Duodenal mucosa (tissue), 2 donors: ENCODE measurements around the gene STX5.
"Not testable (repeated sequence)": the region's sequence is repeated elsewhere in the genome, so short reads cannot be mapped to it uniquely, and the experiment has no call there.

Experiments
- H3K27ac ChIP-seq: one replicate; pipeline ENCODE4 v1.7.0; 2013; ENCODE audit warnings: low read depth, low read length
- H3K27me3 ChIP-seq, 2 donors: one replicate each; pipeline ENCODE4 v1.7.0; 2013; ENCODE audit warnings: low read length in 2 of 2, control low read depth in 1 of 2; ENCODE audit not compliant: insufficient read depth in 2 of 2, control insufficient read depth in 1 of 2
- H3K36me3 ChIP-seq, 2 donors: one replicate each; pipeline ENCODE4 v1.7.0; 2013; ENCODE audit warnings: low read length in 2 of 2, control low read depth in 1 of 2; ENCODE audit not compliant: insufficient read depth in 2 of 2, control insufficient read depth in 1 of 2
- H3K4me1 ChIP-seq, 2 donors: one replicate each; pipeline ENCODE4 v1.7.0; 2013; ENCODE audit warnings: low read length in 2 of 2, control low read depth in 1 of 2; ENCODE audit not compliant: insufficient read depth in 2 of 2, control insufficient read depth in 1 of 2
- H3K4me3 ChIP-seq, 2 donors: one replicate each; pipeline ENCODE4 v1.7.0; 2013; ENCODE audit warnings: low read length in 2 of 2, low read depth in 1 of 2
- H3K9ac ChIP-seq, 2 donors: one replicate each; pipeline ENCODE4 v1.7.0; 2013; ENCODE audit warnings: low read length in 2 of 2, low read depth in 1 of 2
- H3K9me3 ChIP-seq, 2 donors: one replicate each; pipeline ENCODE4 v1.7.0; 2013; ENCODE audit warnings: low read length in 2 of 2, control low read depth in 1 of 2; ENCODE audit not compliant: control insufficient read depth in 1 of 2

STX5 gene

GRCh38 chr11:62828130-62828529, 3.7 kb downstream of the STX5 start:
- H3K27me3 ChIP-seq = not testable (repeated sequence)
- H3K36me3 ChIP-seq = peaks cover 39 to 49% of the 10 kb centered on the region in 2 donors

GRCh38 chr11:62823677-62824076, 8.2 kb downstream of the STX5 start:
- Histone ChIP-seq H3K9me3 (no peaks in the 10 kb centered on the region), H3K4me3 (no peak overlapping the region), H3K4me1 (no peaks in the 10 kb centered on the region), H3K36me3 (peaks cover 44 to 82% of the 10 kb centered on the region in 2 donors), H3K27me3 (no peaks in the 10 kb centered on the region), H3K9ac (no peak overlapping the region), H3K27ac (no peak overlapping the region)

More at GRCh38 chr11:62828130-62828529, 3.7 kb downstream of the STX5 start:
- H3K9ac ChIP-seq, H3K4me3 ChIP-seq, H3K27ac ChIP-seq, H3K9me3 ChIP-seq: not testable (repeated sequence)
- peaks cover 15 to 24% of the 10 kb centered on the region in 2 donors for H3K4me1 ChIP-seq

- no peaks in the 10 kb centered on the region for H3K9me3 ChIP-seq
- H3K27ac ChIP-seq = no peak overlapping the region
- no peak overlapping the region for H3K4me3 ChIP-seq
- H3K36me3 ChIP-seq = peaks cover 0 to 42% of the 10 kb centered on the region in 2 donors
- no peak overlapping the region for H3K9ac ChIP-seq
- no peaks in the 10 kb centered on the region for H3K27me3 ChIP-seq
- no peaks in the 10 kb centered on the region for H3K4me1 ChIP-seq
Observed at GRCh38 chr11:62817129-62817528, 14.7 kb downstream of the STX5 start.

- H3K4me3 ChIP-seq = no peak overlapping the region
- H3K9me3 ChIP-seq = no peaks in the 10 kb centered on the region
- peaks cover 0 to 37% of the 10 kb centered on the region in 2 donors for H3K36me3 ChIP-seq
- H3K4me1 ChIP-seq = no peaks in the 10 kb centered on the region
- no peaks in the 10 kb centered on the region for H3K27me3 ChIP-seq
- H3K27ac ChIP-seq = no peak overlapping the region
- no peak overlapping the region for H3K9ac ChIP-seq
Observed at GRCh38 chr11:62816557-62816956, 15.3 kb downstream of the STX5 start.

- no peak overlapping the region for H3K27ac ChIP-seq
- H3K9me3 ChIP-seq = no peaks in the 10 kb centered on the region
- peaks cover 0 to 7% of the 10 kb centered on the region in 2 donors for H3K36me3 ChIP-seq
- H3K4me1 ChIP-seq = no peaks in the 10 kb centered on the region
- H3K27me3 ChIP-seq = no peaks in the 10 kb centered on the region
- no peak overlapping the region for H3K4me3 ChIP-seq
- no peak overlapping the region for H3K9ac ChIP-seq
Observed at GRCh38 chr11:62811659-62812058, 20.2 kb downstream of the STX5 start.

- Histone ChIP-seq H3K9me3 (no peaks in the 10 kb centered on the region), H3K27ac (no peak overlapping the region), H3K9ac (no peak overlapping the region), H3K4me3 (no peak overlapping the region), H3K27me3 (no peaks in the 10 kb centered on the region), H3K4me1 (peaks cover 6 to 9% of the 10 kb centered on the region in 2 donors), H3K36me3 (peaks cover 0 to 6% of the 10 kb centered on the region in 2 donors)
Observed at GRCh38 chr11:62810748-62811147, 21.1 kb downstream of the STX5 start.

DNA sequence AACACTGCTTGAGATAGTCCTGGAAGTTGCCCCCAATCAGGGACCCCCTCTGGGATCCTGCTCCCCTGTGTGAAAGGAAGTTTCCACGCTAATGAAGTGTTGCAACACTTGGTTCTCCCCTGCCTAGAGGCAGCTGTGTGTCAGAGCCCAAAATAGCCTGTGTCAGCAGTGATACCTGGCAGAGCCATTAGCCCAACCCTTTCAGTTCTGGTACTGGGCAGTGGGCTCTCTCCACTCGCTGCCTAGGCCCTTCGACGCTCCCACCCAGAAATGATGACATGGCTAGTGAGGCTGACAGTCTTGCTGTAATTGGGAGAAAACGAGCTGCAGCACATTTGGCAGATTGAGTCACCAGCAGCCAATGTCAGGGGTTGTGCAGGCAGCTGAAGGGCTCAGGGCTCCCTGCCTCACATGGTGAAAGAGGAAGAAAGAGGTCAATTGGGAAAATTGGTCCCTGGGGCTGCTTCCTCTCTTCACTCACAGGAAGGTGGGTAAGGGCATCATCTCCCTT, 25.2 kb downstream of the STX5 start:
- Histone ChIP-seq H3K4me3 (no peak overlapping the region), H3K9ac (no peak overlapping the region)

DNA sequence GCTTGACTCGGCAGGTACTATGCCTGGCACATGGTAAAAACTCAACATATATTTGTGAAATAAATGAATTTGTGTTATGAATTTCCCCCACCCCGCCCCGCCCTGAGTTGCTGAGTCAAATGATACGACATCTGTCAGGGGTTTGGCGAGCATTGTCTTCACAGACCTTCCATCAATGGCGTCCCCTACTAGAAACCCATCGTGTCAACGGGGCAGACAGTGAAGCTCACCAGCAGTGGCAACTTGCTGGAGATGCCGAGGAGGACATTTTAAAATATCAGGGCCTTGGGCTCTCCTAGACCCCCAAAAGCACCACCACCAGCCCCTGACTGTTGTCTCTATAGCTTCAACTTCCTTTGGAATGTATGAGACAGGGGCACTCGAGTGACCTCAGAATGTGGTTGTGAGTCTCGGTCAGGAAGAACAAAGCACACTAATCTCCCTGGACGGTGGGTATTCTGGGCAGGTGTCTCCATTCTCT, 25.9 kb downstream of the STX5 start:
- Histone ChIP-seq H3K9me3 (no peaks in the 10 kb centered on the region), H3K27ac (no peak overlapping the region), H3K4me1 (peaks cover 20 to 21% of the 10 kb centered on the region in 2 donors), H3K9ac (peak overlapping the region; percentile 77 to 91), H3K27me3 (no peaks in the 10 kb centered on the region), H3K4me3 (peak overlapping the region; percentile 85 to 96), H3K36me3 (peaks cover 14 to 18% of the 10 kb centered on the region in 2 donors)

More for the DNA sequence above, 25.2 kb downstream of the STX5 start:
- Histone ChIP-seq H3K36me3 (peaks cover 7 to 12% of the 10 kb centered on the region in 2 donors), H3K27me3 (no peaks in the 10 kb centered on the region), H3K9me3 (no peaks in the 10 kb centered on the region), H3K4me1 (peaks cover 20 to 21% of the 10 kb centered on the region in 2 donors), H3K27ac (peak overlapping the region; percentile 12)

DNA sequence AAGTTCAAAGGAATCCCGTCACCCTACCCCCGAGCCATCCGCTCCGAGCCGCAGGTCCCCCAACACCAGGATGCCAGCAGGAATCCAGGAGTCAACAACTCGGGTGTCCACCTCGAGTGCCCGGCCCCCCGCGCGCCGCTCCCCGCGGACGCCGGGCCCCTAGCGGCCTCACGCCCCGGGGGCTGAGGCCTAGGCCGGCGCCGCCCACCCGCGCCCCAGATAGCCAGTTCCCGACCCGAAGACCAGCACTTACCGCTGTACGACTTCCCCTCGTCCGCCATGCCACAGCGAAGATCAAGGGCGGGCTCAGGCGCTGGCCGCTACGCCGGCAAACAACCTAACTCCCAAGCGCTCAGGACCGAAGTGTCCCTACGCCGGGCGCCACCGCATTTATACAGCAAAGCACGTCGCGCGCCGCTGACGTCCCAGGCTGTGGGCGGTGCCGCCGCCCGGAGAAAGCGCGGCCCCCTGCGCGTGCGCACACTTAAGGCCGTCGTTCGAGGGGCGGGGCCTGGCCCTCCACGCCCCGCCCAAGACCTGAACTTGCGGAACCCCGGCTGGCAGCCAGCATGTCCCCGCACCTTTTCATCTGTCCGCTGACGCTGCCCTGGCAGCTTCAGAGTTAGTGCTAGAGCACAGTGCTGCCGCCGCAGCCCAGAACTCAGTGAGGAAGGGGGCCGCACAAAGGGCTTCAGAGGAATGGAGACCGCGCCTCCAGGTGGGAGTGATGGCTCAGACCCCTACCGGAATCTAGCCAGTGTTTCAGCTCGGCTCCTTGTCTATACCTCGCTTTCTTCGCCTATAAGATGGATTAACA, 26.6 kb downstream of the STX5 start, which contains the start of gene NXF1:
TSS of gene NXF1 (minus strand) at position 365 of the 817 bp plus-strand sequence. CDS start at position 281, 84 bp downstream.
- peak within 1 kb of the TSS; percentile 83 for H3K27ac ChIP-seq
- H3K4me3 ChIP-seq = peak within 1 kb of the TSS; percentile 91 to 96
- H3K9ac ChIP-seq = peak within 1 kb of the TSS; percentile 92 to 99
- H3K9me3 ChIP-seq = no peaks in the 10 kb centered on the region
- no peaks in the 10 kb centered on the region for H3K27me3 ChIP-seq
- H3K4me1 ChIP-seq = peaks cover 20 to 21% of the 10 kb centered on the region in 2 donors
- H3K36me3 ChIP-seq = peaks cover 17 to 25% of the 10 kb centered on the region in 2 donors
